AG04449 (cell line): ENCODE measurements around the gene YARS1.

Source experiments
- CTCF ChIA-PET: fragments of 350-600 bp; formaldehyde crosslinking; extraction: SDS; loops from one replicate; lab custom pipeline; 2021; ENCODE audit warnings: antibody characterized with exemption; lab: Yijun Ruan, JAX
- POLR2A ChIA-PET: fragments of 400-600, 350-600 bp; formaldehyde crosslinking; extraction: SDS; loops from one replicate; lab custom pipeline; 2020; ENCODE audit warnings: antibody characterized with exemption, inconsistent platforms; lab: Yijun Ruan, JAX
- DNase-seq: peaks from one replicate; pipeline ENCODE4 v3.0.0-alpha.2; 2010; ENCODE audit warnings: low read depth, low spot score
- H3K4me3 ChIP-seq: 2 replicates; pipeline ENCODE4 v1.5.1; 2011; ENCODE audit warnings: low read depth, mild to moderate bottlenecking, control low read depth, low read length
- CTCF ChIP-seq: IDR thresholded peaks from one replicate; pipeline ENCODE4 v1.5.1; 2011; ENCODE audit warnings: mild to moderate bottlenecking, moderate library complexity, low read length, control low read depth, inconsistent platforms; ENCODE audit not compliant: insufficient read depth; ENCODE audit errors: missing control alignments

Gene YARS1

DNA sequence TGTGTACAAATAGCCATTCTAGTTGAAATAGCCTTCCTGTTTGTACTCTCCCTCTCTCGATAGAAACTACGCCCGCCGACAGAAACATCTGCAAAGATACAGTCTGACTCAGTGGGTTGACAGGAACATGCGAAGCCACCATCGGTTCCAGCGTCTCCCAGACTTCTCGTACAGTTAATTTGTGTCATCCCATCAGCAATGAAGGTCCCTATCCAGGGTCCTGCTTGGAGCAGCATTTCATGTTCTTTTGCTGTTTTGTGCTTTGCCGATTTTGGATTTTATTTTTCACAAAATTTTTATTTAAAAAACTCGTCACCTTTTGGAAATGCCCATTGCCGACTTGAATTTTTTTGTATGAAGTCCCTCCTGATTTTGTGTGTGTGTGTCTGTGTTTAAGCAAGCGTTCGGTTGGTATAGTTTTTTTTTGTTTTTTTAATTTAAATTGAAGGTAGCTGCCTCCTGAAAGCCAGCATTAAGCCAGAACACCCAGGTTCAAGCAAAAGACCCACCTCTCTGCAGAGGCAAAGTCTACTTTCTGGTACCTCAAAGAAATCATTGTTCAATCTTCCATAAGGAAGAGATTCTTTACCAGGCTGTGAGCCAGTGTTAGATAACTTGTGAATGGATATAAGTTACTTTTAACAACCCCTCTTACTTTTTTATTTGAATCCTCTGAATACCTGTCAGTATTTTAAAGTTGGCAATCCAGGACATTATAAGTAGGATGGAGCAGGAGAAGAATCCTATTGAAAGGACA, 38.9 kb upstream of the YARS1 start:
- ChIA-PET CTCF (no interaction called here), POLR2A (interaction anchor here (0.7 kb wide), 1 partner anchor 335 kb away, joined by 3 read pairs; no protein-coding TSS in a partner anchor)
- no peak for TF ChIP-seq CTCF
- H3K4me3 ChIP-seq = no peak overlapping the region
- no peak for DNase-seq

DNA sequence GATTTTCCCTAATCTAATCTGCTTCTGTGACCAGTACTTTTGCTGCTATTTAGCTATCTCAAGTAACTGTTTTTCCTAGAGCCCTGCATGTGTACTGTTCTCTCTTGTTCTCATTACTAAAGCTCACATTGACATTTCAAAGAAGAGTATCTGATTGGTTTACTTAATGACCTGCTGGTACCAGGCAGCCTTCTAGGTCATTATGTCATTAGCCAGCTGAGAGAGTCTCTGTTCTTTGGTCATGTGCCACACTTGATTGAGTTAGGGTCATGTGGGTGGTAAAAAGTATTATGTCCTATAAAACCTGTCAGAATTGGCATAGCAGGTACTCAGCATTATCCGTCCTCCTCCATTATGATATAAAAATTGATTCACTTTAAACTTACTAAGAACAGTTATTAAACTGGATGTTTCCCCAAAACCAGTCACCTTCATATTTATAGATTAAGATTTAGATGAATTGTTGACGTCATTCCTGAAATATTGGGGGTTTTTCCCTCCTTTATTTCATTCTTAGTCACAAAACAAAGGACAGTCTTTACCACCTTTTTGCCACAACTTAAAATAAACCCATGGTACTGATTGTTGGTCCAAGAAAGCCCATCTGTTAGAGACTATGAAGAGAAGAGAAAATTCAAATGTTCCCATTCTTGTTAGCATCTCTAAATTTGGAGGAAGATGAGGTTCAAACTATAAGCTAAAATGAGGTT, 31.4 kb upstream of the YARS1 start:
- H3K4me3 ChIP-seq = no peak overlapping the region
- CTCF ChIA-PET = interaction anchor here (0.7 to 6.1 kb wide), 4 partner anchors 11 to 27 kb away, joined by 3 to 28 read pairs (median 13); no protein-coding TSS in a partner anchor
- no peak for TF ChIP-seq CTCF
- no peak for DNase-seq
- POLR2A ChIA-PET = no interaction called here

- ChIA-PET CTCF (interaction anchor here (0.9 to 1.4 kb wide), 3 partner anchors 10 to 431 kb away, joined by 3 to 5 read pairs (median 5); no protein-coding TSS in a partner anchor), POLR2A (no interaction called here)
- no peak for TF ChIP-seq CTCF
- DNase-seq = no peak
- no peak overlapping the region for H3K4me3 ChIP-seq
Measured at GRCh38 chr1:32831878-32832277, 14.7 kb upstream of the YARS1 start.

DNA sequence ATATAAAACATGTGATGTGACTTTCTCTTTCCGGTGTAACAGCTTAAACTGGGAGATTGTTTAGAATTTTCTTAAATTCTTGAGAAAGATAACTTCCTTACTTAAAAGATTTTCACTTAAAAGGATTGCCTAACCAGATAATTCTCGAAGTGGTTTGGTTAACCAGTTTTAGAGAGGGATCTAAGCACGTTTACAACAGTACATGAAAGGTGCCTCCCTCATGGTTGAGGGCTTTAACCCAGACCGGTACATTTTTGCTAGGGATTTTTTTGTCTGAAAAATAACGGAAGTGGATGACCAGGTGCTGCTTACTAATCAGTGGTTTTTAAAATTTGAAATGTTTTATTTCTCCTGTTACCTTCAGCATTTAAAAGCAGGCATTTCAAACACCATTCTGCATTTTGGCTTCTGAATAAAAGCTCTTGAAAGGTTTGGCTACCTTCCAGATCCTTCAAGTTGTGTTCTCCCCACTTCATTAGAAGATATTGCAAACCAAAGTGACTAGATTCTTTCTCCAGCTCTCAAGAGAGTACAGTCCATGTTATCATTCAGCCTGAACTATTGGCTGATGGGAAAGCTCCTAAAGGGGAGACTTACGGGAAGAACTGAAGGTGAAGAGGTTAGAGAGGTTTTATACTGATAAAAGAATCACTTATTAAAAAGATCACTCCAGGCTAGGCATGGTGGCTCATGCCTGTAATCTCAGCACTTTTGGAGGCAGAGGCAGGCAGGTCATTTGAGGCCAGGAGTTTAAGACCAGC, 13.1 kb upstream of the YARS1 start:
- no peak overlapping the region for H3K4me3 ChIP-seq
- POLR2A ChIA-PET = no interaction called here
- no peak for DNase-seq
- no peak for TF ChIP-seq CTCF
- CTCF ChIA-PET = interaction anchor here (1.0 to 3.0 kb wide), 5 partner anchors 41 to 256 kb away, joined by 3 to 13 read pairs (median 3); no protein-coding TSS in a partner anchor

DNA sequence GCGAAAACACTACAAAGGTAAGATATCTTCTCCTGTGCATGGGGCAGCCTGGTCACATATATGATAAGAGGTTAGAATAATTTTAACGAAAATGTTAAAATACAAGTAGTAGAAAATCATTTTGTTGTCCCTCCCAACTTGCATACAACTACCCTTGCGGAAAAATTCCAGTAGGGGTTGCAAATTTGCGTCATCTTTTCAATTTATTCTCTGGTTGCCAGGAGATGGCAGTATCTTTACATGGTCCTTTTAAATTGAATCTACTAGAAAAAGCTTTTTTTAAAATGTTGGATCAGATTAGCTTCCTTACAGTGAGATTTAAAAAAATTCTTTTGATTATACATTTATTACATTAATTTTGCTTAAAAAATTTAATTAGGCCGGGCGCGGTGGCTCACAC, 11.2 kb upstream of the YARS1 start:
- TF ChIP-seq CTCF = no peak
- DNase-seq = no peak
- POLR2A ChIA-PET = no interaction called here
- no peak overlapping the region for H3K4me3 ChIP-seq
- CTCF ChIA-PET = interaction anchor here (0.7 to 3.0 kb wide), 10 partner anchors 11 to 257 kb away, joined by 3 to 13 read pairs (median 4); partner anchors contain the start of genes S100PBP and YARS1

DNA sequence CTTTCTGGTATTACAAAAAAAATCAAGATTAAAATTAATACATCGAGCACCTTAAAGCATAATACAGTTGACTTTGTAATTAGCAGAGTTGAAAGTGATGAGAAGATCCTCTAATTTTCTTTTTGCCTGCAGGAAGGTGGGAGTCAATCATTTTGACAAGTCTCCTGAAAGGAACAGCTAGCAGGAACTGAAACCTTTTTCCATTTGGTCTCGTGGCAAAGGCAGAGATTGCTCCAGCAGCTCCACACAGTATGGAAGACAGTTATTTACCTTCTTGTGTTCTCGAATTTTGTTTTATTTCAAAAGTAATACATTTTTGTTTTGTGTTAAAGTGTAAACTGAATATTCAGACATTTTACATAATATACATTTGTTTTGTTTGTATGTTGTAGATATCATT, 8.0 kb upstream of the YARS1 start:
- POLR2A ChIA-PET = no interaction called here
- no peak overlapping the region for H3K4me3 ChIP-seq
- CTCF ChIA-PET = interaction anchor here (0.8 to 1.5 kb wide), 2 partner anchors 11 to 21 kb away, joined by 4 to 5 read pairs; no protein-coding TSS in a partner anchor
- no peak for DNase-seq
- TF ChIP-seq CTCF = no peak
